Stimulated activated CD4-positive, alpha-beta T cell treated with anti-CD3 and anti-CD28 coated beads, TNF-alpha, amount 100 ng/mL, for 4 hours (primary cell): ENCODE measurements around the gene ELK1.
"Not testable (repeated sequence)": the region's sequence is repeated elsewhere in the genome, so short reads cannot be mapped to it uniquely, and the experiment has no call there.

Source experiments
- DNase-seq, 3 experiments: peaks; one replicate each; pipeline ENCODE4 v3.0.0-alpha.2; 2020; ENCODE audit warnings: low read depth in 3 of 3

ELK1 gene

DNA sequence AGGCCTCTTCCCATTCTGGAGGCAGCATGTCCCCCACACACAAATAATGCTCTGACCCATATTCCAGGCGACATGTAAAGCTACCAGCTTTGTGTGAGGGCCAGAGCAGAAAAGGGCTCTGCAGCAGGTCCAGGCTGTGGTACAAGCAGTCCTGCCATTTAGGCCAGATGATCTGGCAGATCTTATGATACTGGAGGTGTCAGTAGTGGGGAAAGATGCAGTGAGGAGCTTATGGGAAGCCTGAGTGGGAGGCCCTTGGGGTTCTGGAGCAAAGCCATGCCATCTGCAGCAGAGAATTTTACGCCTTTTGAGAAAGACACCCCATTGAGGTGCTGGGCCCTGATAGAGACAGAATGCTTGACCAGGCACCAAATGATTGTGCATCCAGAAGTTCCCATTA, 38.4 kb downstream of the ELK1 start:
- DNase-seq: no peak

DNA sequence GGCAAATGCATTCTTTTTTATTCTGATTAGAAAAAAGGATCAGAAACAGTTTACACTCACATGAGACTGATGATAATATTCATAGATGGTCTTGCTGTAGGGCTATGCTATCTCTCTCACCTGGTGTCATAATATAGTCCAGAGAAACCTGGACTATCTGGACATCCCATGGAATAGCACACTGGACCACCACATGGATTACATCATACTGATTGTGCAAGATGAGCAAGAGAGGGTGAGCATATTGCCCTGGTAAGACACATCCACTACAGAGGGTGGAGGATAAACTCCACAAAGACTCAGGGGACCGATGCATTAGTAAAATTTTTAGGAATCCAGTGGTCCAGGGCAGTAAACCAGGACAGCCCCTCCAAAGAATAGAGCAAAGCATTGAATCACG, 38.9 kb downstream of the ELK1 start:
- no peak for DNase-seq

- no peak for DNase-seq
These were observed 39.9 kb downstream of the ELK1 start for GRCh38 chrX:47610511-47610910.

DNA sequence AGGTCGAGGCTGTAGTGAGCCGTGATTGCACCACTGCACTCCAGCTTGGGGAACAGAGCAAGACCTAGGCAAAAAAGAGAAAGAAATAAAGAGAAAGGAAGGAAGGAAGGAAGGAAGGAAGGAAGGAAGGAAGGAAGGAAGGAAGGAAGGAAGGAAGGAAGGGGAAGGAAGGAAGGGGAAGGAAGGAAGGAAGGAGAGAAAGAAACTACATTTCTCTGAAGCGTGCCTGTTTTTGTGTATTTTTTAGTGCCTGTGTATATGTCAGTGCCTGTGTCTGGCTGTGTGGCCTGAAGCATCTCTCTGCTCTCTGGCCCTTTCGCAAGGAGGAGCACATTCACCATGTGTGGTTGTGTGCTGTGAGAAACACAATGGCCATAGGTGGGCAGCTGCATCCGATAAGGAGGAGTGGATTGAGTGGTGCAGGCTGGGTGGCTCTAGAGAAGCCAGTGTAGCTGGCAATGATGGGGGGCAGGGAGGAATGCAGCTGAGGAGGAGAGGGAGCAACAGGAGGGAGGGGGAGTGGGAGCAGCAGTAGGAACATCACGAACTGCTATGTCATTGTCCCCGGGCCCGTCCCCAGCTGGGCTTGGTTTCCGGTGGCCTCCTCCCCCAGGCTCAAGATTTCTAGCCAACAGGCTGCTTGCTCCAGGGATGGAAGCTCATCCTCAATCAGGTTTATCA, 42.1 kb downstream of the ELK1 start:
- DNase-seq: no peak

DNA sequence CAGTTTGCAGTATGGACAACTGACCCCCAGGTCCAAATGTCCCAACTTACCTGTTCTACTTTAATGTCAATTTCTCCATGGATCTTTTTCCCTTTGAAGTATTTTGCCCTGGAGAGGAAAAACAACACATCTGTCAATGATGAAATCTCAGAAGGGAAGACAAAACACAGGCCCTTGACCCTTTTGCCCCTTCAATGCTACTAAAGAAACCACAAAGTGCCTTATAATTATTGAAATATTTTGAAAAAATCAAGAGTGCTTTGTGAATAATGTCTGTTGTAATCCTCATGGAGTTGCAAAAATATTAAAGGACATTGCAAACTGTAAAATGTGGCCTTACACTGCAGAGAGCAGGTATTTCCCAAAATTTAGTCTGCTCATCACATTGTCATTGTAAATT, 43.3 kb downstream of the ELK1 start:
- DNase-seq: no peak

GRCh38 chrX:47605024-47605423, 45.3 kb downstream of the ELK1 start:
- DNase-seq: no peak

DNA sequence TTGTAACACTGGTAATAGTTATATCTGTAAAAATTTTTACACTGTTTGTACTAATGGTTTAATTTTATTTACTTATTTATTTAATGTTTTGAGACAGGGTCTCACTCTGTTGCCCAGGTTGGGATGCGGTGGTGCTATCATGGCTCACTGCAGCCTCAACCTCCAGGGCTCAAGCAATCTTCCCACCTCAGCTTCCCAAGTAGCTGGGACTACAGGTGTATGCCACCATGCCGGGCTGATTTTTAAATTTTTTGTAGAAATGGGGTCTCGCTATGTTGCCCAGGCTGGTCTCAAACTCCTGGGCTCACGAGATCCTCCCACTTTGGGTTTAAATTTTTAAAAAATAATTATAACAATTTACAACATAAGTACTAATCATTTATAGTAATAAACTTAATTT, 47.2 kb downstream of the ELK1 start:
- not testable (repeated sequence) for DNase-seq

DNA sequence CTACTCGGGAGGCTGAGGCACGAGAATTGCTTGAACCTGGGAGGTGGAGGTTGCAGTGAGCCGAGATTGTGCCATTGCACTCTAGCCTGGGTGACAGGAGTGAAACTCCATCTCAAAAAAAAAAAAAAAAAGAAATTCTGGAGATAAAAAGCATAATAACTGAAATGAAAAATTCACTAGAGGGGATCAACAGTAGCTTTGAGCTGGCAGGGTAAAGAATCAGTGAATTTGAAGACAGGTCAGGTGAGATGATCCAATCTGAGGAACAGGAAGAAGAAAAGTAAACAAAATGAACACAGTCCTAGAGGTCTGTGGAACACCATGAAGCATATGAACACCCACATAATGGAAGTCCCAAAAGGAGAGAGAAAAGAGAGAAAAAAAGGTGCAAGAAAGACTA, 53.1 kb downstream of the ELK1 start:
- DNase-seq: no peak

DNA sequence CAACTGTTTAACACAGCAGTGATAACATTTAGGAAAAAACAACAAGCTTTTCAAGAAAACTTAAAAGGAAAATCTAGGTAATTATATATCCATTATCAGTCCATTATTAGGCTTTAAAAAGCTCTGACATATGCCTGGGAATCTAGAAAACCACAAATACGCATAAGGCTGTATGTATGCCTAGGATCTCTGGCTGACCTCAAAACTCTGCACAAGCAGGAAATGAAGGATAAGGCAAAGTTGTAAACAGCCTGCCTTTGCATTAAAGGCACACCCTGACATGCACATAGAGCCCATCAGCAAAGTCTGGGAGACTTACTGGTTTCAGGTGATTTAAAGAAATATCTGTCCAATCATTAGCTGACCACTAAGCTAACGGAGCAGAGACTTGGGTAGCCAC, 54.1 kb downstream of the ELK1 start:
- DNase-seq: no peak

DNA sequence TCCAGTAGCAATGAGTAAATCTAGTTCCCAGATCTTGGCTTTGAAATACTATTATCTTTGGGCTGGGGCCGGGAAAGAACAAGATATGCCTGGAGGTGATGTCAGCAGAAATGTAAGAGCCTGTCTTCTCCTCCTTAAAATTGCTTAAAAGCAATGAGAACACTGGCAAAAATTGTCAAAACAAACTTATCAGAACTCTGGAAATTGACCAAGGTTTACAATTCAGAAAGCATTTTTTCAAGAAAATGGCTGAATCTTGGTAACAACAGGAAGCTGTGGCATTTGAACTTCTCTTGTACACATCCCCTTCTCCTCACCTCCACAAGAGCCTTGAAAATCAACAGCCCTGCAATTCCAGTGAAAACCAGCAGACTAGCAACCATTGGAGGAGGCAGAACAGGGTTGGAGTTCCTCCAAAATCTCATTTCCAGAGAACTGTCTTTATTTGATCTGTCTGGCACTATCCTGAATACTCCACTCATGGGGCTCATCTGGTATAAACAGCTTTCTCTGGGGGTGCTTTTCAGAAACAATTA, 54.6 kb downstream of the ELK1 start:
- DNase-seq: no peak

GRCh38 chrX:47593522-47593921, 56.8 kb downstream of the ELK1 start:
- DNase-seq: no peak

DNA sequence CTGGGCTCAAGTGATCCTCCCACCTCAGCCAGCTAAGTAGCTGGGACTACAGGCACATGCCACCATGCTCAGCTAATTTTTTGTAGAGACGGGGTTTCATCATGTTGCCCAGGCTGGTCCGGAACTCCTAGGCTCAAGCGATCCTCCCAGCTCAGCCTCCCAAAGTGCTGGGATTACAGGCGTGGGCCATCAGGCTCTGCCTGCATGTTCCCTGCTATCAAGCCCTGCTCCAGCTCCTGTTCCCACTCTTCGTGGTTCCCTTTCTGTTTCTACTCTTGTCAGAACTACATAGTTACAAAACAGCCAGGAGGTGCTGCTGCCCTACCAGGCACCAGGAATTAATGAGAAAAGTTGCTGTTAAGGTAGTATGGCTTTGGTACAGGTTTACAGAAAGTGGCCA, 59.4 kb downstream of the ELK1 start:
- DNase-seq: no peak

DNA sequence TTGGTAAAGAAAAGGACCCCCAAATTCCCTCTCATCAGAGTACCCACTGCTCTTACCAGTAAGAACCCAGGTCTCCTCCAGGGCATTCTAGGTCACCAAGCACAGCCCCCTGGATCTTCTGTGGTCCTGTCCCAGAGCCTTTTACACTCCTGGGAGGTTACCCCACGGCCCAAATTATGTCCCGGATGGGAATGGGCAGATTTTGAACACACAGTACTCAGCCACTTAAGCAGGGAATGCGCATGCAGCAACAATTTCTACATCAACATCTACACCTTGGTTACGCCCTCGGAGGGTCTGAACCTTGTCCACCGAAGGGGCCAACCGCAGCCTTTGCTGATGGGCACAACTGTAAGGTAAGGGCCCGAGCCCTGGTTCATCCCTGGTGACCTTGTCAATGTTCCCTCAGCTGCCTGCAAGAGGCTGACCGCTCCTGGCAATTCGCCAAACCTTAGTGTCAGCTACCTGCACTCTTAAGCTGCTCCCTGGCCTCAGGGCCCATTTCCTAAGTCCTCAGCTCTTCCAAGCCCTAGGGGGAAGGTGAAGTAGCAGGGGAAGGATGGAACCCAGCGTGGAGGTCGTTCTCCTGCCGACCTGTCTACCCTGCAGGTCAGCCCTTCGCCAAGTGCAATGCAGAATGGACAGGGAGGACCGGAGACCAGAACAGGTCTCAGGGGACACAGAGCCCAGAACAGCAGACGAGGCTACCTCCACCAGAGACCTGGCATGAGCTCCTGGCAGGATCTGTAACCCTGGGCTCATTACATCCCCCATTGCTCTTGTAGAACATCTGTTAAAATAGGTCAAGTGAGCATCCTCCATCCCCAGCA, 62.2 kb downstream of the ELK1 start:
- no peak for DNase-seq

DNA sequence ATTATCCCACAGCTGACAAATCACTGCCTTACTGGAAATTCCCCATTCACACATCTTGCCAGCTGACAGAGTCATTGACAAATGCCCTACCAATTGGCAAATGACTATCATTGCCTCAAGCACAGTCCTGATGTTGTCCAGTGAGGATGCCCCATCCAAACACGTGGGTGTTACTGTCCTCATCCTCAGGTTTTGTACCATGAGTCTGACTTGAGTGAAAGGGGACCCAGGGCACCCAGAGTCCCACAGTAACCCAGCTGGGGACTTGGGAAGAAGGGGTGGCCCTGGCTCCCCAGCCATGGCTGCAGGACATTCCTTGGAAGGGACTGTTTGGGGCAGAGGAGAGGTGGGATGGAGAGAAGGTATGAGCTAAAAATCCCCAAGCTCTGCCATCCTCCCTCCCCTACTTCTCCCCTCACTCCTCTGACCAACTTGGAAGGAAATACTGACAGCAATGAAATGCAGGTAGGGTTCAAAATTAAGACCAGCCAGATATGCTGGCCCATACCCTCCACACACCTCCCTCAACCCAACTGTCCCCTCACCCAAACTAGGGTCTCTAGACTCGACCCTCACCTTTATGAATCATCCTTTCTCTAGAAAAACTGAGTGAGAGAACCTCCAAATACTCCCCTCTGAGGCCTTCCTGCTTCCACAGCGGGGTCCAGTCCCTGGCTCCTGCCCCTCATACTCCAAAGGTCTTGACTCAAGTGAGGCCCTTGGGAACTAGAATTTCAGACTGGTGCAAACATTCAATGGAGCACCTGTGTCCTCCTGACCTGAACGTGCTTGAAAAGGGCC, 63.1 kb downstream of the ELK1 start:
- no peak for DNase-seq

DNA sequence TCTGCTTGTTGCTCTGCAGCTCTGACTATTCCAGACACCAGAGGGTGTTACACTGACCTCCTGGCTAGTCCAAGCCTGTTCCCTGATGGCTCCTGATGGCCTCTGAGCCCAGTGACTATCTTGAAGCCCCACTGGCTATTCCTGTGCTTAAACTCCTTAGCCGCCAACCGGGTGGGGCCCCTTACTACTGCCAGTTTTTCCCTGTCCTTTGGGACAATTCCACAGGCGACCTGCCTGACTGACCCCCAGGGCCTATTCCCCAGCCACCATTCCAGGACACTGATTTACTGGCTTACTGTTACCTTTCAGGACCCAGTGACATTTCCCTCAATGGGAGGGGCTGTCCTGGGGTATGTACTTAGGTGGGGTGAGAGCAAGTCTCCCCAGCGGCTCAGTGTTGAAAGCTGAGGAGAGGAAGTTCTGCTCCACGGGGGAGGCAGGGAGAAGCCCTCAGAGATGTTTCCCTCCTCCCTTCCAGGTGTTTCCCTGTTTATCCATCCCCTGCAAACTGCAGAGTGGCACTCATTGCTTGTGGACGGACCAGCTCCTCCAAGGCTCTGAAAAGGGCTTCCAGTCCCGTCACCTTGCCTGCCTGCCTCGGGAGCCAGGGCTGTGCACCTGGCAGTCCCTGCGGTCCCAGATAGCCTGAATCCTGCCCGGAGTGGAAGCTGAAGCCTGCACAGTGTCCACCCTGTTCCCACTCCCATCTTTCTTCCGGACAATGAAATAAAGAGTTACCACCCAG, 64.1 kb downstream of the ELK1 start:
- no peak for DNase-seq
